K562 treated with DMSO at 1 percent for 12 hours (cell line): ENCODE results near the gene PRAMEF11. TPM values are rescaled to one million over a fixed set of nuclear protein-coding genes. Genes with fewer than 3 reads are reported as not detected.

Experiments
- total RNA-seq: library from RNA; unstranded; fragments of 300-600 nt; gene quantifications from 2 replicates; pipeline ENCODE4 v1.2.3, GENCODE V29; 2022; ENCODE audit not compliant: insufficient read depth

Gene PRAMEF11
- total RNA-seq: not detected in 2 replicates

DNA sequence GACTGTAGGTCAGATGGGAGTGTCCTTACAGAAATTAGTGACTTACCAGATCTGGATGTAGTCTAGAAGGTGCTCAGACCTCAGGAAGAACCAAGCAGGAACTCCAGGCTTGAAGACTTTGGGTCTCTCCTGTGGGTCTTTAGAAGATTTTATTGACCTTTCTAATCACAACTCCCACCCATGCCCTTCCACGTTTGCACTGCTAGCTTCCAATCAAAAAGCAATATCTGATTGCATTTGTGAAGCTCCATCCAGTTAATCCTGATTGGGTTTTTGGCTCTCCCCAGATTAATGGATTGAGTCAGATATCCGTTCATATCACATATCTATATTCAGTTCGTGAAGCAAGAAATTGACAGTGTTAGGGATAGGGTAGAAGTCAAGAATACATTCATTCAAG is at the start of gene PRAMEF11:
TSS of gene PRAMEF11 (minus strand) at position 101 of the 400 bp plus-strand sequence. CDS start 2,621 bp downstream, outside the sequence.

DNA sequence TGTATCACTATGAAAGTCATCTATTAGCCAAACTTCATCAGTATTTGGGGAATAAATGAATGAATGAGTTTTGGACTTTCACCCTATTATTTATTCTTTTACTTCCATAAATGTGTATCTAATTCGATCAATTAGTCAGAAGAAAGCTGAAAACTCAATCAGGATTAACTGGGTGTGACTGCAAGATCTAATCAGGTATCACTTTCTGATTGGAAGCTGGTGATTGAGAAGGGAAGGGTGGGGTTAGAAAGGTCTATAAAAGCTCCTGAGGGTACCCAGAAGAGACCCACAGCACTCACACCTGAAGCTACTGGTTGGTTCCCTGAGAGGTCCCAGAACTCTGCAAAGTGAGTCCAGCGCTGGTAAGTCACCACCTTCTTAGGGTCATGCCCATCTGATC is 25.6 kb upstream of the PRAMEF11 start, which contains the start of gene PRAMEF2:
TSS of gene PRAMEF2 (plus strand) at position 301 of the 400 bp plus-strand sequence. CDS start 1,924 bp downstream, outside the sequence.

DNA sequence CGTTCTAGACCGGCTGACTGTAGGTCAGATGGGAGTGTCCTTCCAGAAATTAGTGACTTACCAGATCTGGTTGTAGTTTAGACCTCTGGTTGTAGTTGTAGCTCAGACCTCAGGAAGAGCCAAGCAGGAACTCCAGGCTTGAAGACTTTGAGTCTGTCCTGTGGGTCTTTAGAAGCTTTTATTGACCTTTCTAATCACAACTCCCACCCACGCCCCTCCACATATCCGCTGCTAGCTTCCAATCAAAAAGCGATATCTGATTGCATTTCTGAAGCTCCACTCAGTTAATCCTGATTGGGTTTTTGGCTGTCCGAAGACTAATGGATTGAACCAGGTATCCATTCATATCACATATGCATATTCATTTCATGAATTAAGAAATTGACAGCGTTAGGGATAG is 17.4 kb upstream of the PRAMEF11 start, which contains the start of gene HNRNPCL1:
TSS of gene HNRNPCL1 (minus strand) at position 101 of the 400 bp plus-strand sequence. CDS start 431 bp downstream, outside the sequence.

DNA sequence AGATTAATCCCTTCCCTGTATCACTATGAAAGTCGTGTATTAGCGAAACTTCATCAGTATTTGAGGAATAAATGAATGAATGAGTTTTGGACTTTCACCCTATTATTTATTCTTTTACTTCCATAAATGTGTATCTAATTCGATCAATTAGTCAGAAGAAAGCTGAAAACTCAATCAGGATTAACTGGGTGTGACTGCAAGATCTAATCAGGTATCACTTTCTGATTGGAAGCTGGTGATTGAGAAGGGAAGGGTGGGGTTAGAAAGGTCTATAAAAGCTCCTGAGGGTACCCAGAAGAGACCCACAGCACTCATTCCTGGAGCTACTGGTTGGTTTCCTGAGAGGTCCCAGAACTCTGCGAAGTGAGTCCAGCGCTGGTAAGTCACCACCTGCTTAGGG is 40.1 kb downstream of the PRAMEF11 start, which contains the start of gene PRAMEF1:
TSS of gene PRAMEF1 (plus strand) at position 301 of the 400 bp plus-strand sequence. CDS start 1,831 bp downstream, outside the sequence.

Other genes with a start within 250 kb of the PRAMEF11 start
- gene DHRS3, start 213.2 kb downstream of the PRAMEF11 start, total RNA-seq: 27.7 and 31.5 TPM in 2 replicates
- gene AADACL4, start 187.3 kb downstream of the PRAMEF11 start, total RNA-seq: not detected in 2 replicates
- not detected in 2 replicates for gene AADACL3, start 115.3 kb downstream of the PRAMEF11 start, total RNA-seq
- 0.27 TPM in 1 of 2 replicates, not detected in the other for gene CFAP107, start 85.2 kb downstream of the PRAMEF11 start, total RNA-seq
- gene PRAMEF12, start 57.7 kb downstream of the PRAMEF11 start, total RNA-seq: not detected in 2 replicates
- not detected in 2 replicates for gene PRAMEF1, start 40.0 kb downstream of the PRAMEF11 start, total RNA-seq
- not detected in 2 replicates for gene HNRNPCL1, start 17.3 kb upstream of the PRAMEF11 start, total RNA-seq
- not detected in 2 replicates for gene PRAMEF2, start 25.7 kb upstream of the PRAMEF11 start, total RNA-seq
- not detected in 2 replicates for gene PRAMEF4, start 54.8 kb upstream of the PRAMEF11 start, total RNA-seq
- gene PRAMEF10, start 66.9 kb upstream of the PRAMEF11 start, total RNA-seq: not detected in 2 replicates
- gene PRAMEF7, start 85.2 kb upstream of the PRAMEF11 start, total RNA-seq: not detected in 2 replicates
- gene PRAMEF6, start 116.2 kb upstream of the PRAMEF11 start, total RNA-seq: not detected in 2 replicates
- not detected in 2 replicates for gene PRAMEF27, start 225.2 kb upstream of the PRAMEF11 start, total RNA-seq
- not detected in 2 replicates for gene HNRNPCL3, start 229.4 kb upstream of the PRAMEF11 start, total RNA-seq
- not detected in 2 replicates for gene PRAMEF25, start 239.4 kb upstream of the PRAMEF11 start, total RNA-seq